Stimulated activated naive CD8-positive, alpha-beta T cell treated with anti-CD3 and anti-CD28 coated beads, Interleukin-15, Interleukin-2, amounts not matched to agents 100 ng/mL and 50 ng/mL, for 24 hours (primary cell): Measurements from ENCODE around the gene NRL.
"Not testable (repeated sequence)": the region's sequence is repeated elsewhere in the genome, so short reads cannot be mapped to it uniquely, and the experiment has no call there.

ENCODE experiments used
- H3K27ac Mint-ChIP-seq: one replicate; pipeline ENCODE4 v1.8.0; 2021; ENCODE audit warnings: mild to moderate bottlenecking, mixed read lengths
- H3K27me3 Mint-ChIP-seq: one replicate; pipeline ENCODE4 v1.8.0; 2021; ENCODE audit warnings: mixed read lengths
- H3K36me3 Mint-ChIP-seq: one replicate; pipeline ENCODE4 v1.8.0; 2021; ENCODE audit warnings: low read depth, mixed read lengths
- H3K4me1 Mint-ChIP-seq: one replicate; pipeline ENCODE4 v1.8.0; 2021; ENCODE audit warnings: low read depth, mixed read lengths
- H3K4me3 Mint-ChIP-seq: one replicate; pipeline ENCODE4 v1.8.0; 2021; ENCODE audit warnings: mild to moderate bottlenecking, mixed read lengths
- H3K9me3 Mint-ChIP-seq: one replicate; pipeline ENCODE4 v1.8.0; 2021; ENCODE audit warnings: mixed read lengths

The NRL gene

DNA sequence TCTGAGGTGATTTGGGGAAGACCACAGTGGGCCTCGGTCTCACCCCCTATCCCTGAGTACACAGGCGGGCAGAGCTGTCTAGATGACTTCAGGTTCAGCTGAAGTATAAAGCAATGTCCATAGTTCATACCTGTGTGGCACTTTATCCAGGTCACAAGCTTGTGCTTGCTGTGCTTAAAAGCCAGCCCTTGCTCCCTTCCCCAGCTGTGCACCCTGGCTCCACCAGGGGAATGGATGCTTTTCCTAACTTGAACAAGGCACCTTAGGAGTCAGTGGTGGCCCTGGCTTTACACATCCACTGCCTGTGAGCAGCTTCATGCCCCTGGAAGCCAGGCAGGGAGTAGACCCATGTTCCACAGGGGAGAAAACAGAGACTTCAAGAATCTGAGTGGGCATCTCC lies 57.5 kb downstream of the NRL start:
- H3K4me1 Mint-ChIP-seq, result peaks cover 17% of the 10 kb centered on the region
- no peaks in the 10 kb centered on the region for H3K9me3 Mint-ChIP-seq
- no peak overlapping the region for H3K27ac Mint-ChIP-seq
- H3K27me3 Mint-ChIP-seq, result peaks cover 8% of the 10 kb centered on the region
- no peak overlapping the region for H3K4me3 Mint-ChIP-seq
- no peaks in the 10 kb centered on the region for H3K36me3 Mint-ChIP-seq

DNA sequence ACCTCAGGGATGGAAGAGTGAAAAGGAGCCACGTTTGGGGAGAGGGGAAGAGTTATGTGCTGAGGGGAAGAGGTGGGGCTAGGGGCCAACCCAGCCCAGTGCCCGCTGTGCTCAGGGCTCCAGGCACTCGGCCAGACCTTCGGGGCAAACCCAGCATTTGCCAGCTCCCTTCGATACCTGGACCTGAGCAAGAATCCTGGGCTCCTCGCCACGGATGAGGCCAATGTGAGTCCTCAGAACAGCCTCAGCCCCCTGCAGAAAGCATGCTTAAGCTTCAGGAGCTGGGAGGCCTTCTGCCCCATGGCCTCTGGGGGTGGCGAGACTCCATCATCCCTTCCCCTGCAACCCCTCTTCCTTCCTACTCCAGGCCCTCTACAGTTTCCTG lies 58.0 kb downstream of the NRL start:
- no peak overlapping the region for H3K4me3 Mint-ChIP-seq
- H3K4me1 Mint-ChIP-seq, result peaks cover 17% of the 10 kb centered on the region
- H3K9me3 Mint-ChIP-seq, result no peaks in the 10 kb centered on the region
- H3K27ac Mint-ChIP-seq, result no peak overlapping the region
- H3K36me3 Mint-ChIP-seq, result no peaks in the 10 kb centered on the region
- H3K27me3 Mint-ChIP-seq, result peaks cover 8% of the 10 kb centered on the region

DNA sequence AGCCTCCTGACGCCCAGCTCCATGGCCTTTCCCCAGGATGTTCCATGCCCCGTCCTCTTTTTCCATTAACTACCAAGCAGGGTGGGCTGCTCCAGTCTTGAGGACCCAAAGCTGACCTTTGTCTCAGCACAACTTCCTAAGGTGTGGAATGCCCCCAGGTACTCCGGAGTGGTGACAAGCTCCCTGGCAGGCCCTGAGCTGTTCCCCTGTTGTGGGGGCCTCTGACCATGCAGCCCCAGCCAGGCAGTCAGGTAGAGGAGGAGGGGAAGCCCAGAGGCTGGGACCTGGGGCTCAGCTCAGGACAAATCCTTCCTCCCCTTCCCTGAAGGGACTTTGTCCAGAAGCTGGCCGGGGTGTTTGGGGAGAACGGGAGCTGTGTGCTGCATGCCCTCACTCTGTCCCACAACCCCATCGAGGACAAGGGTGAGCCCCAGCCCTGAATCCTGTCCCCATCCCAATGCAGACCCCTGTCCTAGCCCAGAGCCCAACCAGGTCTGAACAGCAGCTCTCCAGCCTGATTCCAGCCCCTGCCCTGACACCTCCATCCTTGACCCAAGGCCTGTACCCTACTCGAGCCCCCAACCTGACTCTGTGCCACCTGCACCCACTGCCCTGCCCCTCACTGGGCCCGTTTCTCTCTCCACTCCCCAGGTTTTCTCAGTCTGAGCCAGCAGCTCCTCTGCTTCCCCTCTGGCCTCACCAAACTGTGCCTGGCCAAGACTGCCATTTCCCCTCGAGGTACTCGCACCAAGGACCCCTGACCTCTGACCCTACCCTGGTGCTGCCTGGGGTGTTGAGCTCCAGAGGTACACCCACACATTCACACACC lies 58.6 kb downstream of the NRL start:
- H3K36me3 Mint-ChIP-seq, result no peaks in the 10 kb centered on the region
- no peak overlapping the region for H3K4me3 Mint-ChIP-seq
- H3K27me3 Mint-ChIP-seq, result peaks cover 9% of the 10 kb centered on the region
- H3K27ac Mint-ChIP-seq, result no peak overlapping the region
- H3K4me1 Mint-ChIP-seq, result peaks cover 20% of the 10 kb centered on the region
- H3K9me3 Mint-ChIP-seq, result no peaks in the 10 kb centered on the region

DNA sequence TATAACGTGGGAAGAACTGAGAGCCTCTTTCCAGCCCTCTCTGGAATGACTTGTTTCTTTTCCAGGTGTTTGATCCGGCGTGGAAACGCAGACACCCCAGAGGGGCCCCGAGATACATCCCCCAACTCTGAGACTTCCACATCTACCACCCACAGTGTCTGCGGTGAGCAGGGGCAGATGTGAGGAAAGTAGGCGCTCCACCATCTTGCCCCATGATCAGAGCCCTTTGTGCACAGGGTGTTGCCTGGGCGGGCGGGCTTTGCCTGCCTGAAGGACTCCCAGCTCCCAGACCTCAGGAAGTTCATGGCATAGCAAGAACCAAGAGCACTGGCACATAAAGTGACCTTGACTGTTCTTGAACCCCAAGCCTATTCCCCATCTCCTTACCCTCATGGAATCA lies 60.1 kb downstream of the NRL start:
- Mint-ChIP-seq H3K27ac (no peak overlapping the region), H3K27me3 (peaks cover 24% of the 10 kb centered on the region), H3K4me3 (no peak overlapping the region), H3K36me3 (no peaks in the 10 kb centered on the region), H3K9me3 (no peaks in the 10 kb centered on the region), H3K4me1 (peaks cover 25% of the 10 kb centered on the region)

GRCh38 chr14:24054324-24054641 lies 60.5 kb downstream of the NRL start:
- H3K27ac Mint-ChIP-seq, result no peak overlapping the region
- peaks cover 25% of the 10 kb centered on the region for H3K27me3 Mint-ChIP-seq
- no peaks in the 10 kb centered on the region for H3K9me3 Mint-ChIP-seq
- H3K36me3 Mint-ChIP-seq, result no peaks in the 10 kb centered on the region
- H3K4me3 Mint-ChIP-seq, result no peak overlapping the region
- peaks cover 25% of the 10 kb centered on the region for H3K4me1 Mint-ChIP-seq

DNA sequence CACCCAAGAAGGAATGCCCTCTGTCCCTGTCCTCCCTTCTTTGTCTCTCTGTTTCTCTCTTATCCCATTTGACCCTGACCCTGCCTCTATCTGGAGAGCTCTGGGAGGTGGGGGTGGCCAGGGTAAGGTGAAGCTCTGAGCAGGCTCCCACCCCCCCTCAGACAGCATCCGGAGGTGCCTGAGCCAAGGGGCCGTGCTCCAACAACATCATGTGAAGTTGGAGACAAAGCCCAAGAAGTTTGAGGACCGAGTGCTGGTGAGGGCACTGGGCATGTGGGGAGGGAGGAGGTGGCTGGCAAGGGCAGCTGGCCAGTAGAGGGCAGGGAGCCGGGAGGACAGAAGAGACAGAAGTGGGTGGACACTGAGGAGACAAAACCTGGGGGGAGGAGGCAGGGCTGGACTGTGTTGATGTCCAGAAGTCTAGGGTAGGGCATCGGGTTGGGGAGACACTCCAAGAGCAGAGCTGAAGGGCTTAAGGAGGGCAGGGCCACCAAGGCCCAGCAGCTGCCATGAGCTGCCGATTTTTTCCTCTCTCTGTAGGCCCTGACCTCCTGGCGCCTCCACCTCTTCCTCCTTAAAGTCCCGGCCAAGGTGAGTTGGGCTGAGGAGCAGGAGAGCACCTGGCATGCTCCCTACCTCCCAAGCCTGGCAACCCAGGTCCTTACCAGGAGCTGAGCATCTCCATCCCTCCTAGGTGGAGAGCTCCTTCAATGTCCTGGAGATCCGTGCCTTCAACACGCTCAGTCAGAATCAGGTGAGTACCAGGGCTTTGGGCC lies 61.0 kb downstream of the NRL start:
- no peaks in the 10 kb centered on the region for H3K9me3 Mint-ChIP-seq
- H3K36me3 Mint-ChIP-seq, result no peaks in the 10 kb centered on the region
- H3K27me3 Mint-ChIP-seq, result peaks cover 25% of the 10 kb centered on the region
- peak overlapping the region; percentile 71 for H3K4me3 Mint-ChIP-seq
- no peak overlapping the region for H3K27ac Mint-ChIP-seq
- peaks cover 29% of the 10 kb centered on the region for H3K4me1 Mint-ChIP-seq

DNA sequence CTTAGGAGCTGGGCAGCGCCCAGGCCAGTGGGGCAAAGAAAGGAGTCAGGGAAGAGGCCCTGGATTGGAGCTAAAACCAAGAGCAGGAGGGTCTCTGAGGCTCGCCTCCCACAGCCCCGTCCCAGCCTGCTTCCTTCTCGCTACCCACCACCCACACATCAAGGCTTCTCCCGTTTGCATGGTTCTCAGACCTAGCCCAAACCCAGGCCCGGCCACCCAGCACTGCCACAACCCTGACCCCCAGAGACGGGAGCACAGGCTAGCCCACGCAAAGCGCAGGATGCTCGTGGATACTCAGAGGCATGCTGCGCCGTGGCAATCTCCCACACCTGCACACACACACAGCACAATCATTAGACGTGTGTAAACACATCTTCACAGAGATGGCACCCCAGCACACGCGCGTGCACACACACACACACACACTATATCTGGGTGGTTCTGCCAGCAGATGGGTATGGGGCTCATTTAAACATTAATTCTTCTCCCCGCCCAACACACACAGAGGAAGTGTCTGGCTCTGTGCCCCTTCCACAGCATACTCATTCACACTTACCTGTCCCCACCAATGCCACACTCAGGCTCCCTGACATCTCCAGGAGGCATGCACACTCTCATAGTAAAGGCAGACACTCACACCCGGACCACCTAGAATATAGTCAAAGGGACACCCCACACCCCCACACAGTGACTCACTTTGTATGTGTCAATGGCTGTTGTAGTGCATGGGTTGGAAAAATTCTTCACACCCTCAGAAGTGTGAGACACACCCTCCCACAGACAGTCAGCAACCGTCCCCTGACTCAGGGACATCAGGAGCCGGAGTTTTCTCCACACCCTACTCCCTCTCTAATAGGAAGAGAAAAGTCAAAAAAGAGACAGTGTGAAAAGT lies 61.8 kb downstream of the NRL start:
- Mint-ChIP-seq H3K36me3 (no peaks in the 10 kb centered on the region), H3K27ac (peak overlapping the region; percentile 75), H3K27me3 (peaks cover 25% of the 10 kb centered on the region), H3K4me3 (peak overlapping the region; percentile 71), H3K4me1 (peaks cover 29% of the 10 kb centered on the region), H3K9me3 (no peaks in the 10 kb centered on the region)

- Mint-ChIP-seq H3K4me1 (peaks cover 29% of the 10 kb centered on the region), H3K27me3 (peaks cover 25% of the 10 kb centered on the region), H3K9me3 (no peaks in the 10 kb centered on the region), H3K4me3 (peak within 1 kb of the TSS; percentile 71), H3K27ac (peak within 1 kb of the TSS; percentile 75), H3K36me3 (no peaks in the 10 kb centered on the region)
Measured at GRCh38 chr14:24051789-24052655, 62.7 kb downstream of the NRL start, which contains the start of gene CARMIL3. Gene CARMIL3, plus strand, starts transcription at chr14:24052009. Its CDS starts 145 bp downstream, at chr14:24052154.

DNA sequence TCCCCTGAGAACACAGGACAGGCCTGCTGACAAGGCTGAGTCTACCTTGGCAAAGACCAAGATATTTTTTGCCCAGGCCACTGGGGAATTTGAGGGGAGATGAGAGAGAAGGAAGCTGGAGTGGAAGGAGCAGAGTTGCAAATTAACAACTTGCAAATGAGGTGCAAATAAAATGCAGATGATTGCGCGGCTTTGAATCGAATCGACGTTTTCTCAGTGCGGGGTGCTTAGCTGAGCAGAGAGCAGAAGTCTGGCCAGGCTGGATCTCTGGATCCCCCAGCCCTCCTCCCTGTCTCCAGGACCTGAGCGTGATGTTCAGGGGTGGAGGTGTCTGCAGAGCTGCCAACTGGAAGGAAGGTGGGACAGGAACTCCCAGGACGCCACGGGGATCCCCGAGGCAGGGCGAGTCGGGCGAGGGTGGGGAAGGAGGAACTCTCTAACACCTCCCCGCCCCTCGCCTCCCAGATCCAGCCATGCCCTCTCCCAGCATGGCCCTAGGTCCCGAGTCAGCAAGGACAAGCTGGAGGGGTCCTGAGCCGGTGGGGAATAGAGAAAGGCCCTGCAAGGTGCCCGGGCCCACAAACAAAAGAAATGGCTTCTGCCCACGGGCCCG lies 63.5 kb downstream of the NRL start:
- H3K4me3 Mint-ChIP-seq, result peak overlapping the region; percentile 69

GRCh38 chr14:24050753-24051152 lies 64.0 kb downstream of the NRL start:
- not testable (repeated sequence) for H3K9me3 Mint-ChIP-seq, H3K36me3 Mint-ChIP-seq, H3K27ac Mint-ChIP-seq
- Mint-ChIP-seq H3K4me1 (peaks cover 30% of the 10 kb centered on the region), H3K27me3 (peaks cover 29% of the 10 kb centered on the region), H3K4me3 (peak overlapping the region; percentile 69)

More for the DNA sequence above, 63.5 kb downstream of the NRL start:
- Mint-ChIP-seq H3K9me3 (no peaks in the 10 kb centered on the region), H3K27ac (peak overlapping the region; percentile 22), H3K36me3 (no peaks in the 10 kb centered on the region), H3K4me1 (peaks cover 29% of the 10 kb centered on the region), H3K27me3 (peaks cover 28% of the 10 kb centered on the region)

DNA sequence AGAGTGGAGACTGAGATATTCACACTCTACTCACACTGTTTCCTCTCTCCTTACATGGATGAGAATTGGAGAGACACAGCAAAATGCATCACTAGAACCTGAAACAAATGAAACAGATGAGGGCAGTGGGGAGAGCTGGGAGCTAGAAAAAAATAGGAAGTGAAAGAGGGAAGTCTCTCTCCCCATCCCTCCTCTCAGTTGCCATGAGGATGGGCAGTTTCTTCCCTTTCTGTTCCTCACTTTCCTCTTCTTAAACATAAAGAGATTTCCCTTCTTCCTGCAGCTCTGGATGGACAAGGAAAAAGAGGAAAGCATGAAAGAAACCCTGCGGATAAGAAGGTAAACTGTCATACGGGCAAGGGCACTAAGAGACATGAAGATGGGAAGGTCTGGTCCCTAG lies 65.7 kb downstream of the NRL start:
- peaks cover 25% of the 10 kb centered on the region for H3K27me3 Mint-ChIP-seq
- not testable (repeated sequence) for H3K9me3 Mint-ChIP-seq, H3K27ac Mint-ChIP-seq, H3K36me3 Mint-ChIP-seq, H3K4me3 Mint-ChIP-seq
- peaks cover 40% of the 10 kb centered on the region for H3K4me1 Mint-ChIP-seq

- peaks cover 3% of the 10 kb centered on the region for H3K27me3 Mint-ChIP-seq
- H3K9me3 Mint-ChIP-seq, result no peaks in the 10 kb centered on the region
- no peak overlapping the region for H3K27ac Mint-ChIP-seq
- peaks cover 11% of the 10 kb centered on the region for H3K4me1 Mint-ChIP-seq
- H3K4me3 Mint-ChIP-seq, result no peak overlapping the region
- H3K36me3 Mint-ChIP-seq, result no peaks in the 10 kb centered on the region
Measured at GRCh38 chr14:24042746-24043145, 72.0 kb downstream of the NRL start.

- Mint-ChIP-seq H3K27me3 (no peaks in the 10 kb centered on the region), H3K4me1 (peaks cover 20% of the 10 kb centered on the region), H3K27ac (no peak overlapping the region), H3K9me3 (no peaks in the 10 kb centered on the region), H3K4me3 (no peak overlapping the region), H3K36me3 (no peaks in the 10 kb centered on the region)
Measured at GRCh38 chr14:24040692-24041091, 74.1 kb downstream of the NRL start.

DNA sequence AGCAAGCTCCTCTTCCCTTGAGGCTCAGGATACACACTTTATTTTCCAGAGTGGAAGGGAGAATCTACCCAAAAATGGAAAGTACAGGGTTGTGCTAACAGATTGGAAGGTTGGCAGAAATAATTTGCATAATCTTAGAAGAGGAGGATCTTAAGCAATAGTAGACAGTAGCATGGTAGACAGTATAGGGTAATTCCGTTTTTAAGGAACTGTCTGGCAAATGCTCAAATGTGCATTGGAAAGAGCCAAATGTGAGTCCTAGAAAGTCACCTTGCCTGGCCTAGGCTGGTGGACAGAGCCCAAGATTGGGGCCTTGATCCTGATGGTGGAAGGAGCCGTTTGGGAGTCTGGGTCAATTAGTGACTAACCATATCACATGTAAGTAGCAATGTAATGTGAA lies 76.1 kb downstream of the NRL start:
- Mint-ChIP-seq H3K36me3 (no peaks in the 10 kb centered on the region), H3K27me3 (no peaks in the 10 kb centered on the region), H3K4me1 (peaks cover 9% of the 10 kb centered on the region), H3K9me3 (no peaks in the 10 kb centered on the region), H3K4me3 (no peak overlapping the region), H3K27ac (no peak overlapping the region)
